ENCODE results near the gene UBE2E3. TPM values are rescaled to one million over a fixed set of nuclear protein-coding genes. Genes with fewer than 3 reads are reported as not detected.

The UBE2E3 gene
- total and polyA plus RNA-seq, 2 of the 13 experiments (the other 11 are each of a cell fraction or from before 2014, with no cell fraction given), result 45.7 to 92.6 TPM

DNA sequence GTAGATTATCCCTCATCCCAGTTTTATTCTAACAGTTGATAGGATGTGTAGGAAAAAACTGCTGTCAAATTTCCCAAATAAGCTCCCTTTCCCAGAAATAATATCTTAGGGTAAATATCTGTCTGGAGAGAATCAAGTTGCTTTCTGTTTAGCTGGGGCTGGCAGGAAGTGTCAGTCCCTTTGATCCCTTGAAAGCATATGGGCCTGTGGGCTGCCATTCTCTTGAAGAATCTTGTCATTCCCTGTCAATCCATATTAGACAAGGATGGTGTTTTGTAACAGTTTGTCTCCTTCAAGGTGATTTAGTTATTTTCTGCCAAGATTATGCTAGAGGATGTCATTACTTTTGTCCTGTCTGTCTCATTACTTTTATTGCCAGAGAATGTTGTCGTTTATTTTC lies 37.1 kb upstream of the UBE2E3 start:
- CTCF ChIA-PET (ENCODE audit: low intra/inter-chr PET ratio, low total read pairs), result no interaction called here
- H3K9me3 ChIP-seq (ENCODE audit: low read length), result no peaks in the 10 kb centered on the region
- ATAC-seq (no peak), DNase-seq (ENCODE audit: low spot score) (no peak), FAIRE-seq (no peak)
- H3K27me3 ChIP-seq (ENCODE audit: control insufficient read depth in 1 of 2, insufficient read depth in 2 of 2, low read length in 2 of 2), result no peaks in the 10 kb centered on the region
- no TSS peak for BruUV-seq (replicated peaks)
- H3K9ac ChIP-seq (ENCODE audit: insufficient read depth, low read depth, low read length), result no peak overlapping the region
- intact Hi-C loops (cut with micrococcal nuclease; ENCODE audit: unreplicated experiment) (no loop called here), in situ Hi-C loops (cut with HindIII; ENCODE audit: extremely low pct_ligation_motif_present, low pct_unique_long_range_greater_than_20kb) (no loop called here)
- no peaks in the 10 kb centered on the region for H3K4me1 ChIP-seq (ENCODE audit: insufficient read depth, low read length)
- WGBS (ENCODE audit: low lambda C conversion rate), result 0% methylated on average over 1 of the region's 1 CpG
- H4K20me1 ChIP-seq (ENCODE audit: insufficient read depth, low read length), result no peaks in the 10 kb centered on the region
- TF ChIP-seq ZNF33B (CRISPR knock-in tag; IDR thresholded peaks at IDR 0.05) (no peak), NFE2L1 (CRISPR knock-in tag; IDR thresholded peaks at IDR 0.05; ENCODE audit: borderline replicate concordance) (no peak), ISL2 (CRISPR knock-in tag; IDR thresholded peaks at IDR 0.05) (no peak), PHF8 (CRISPR knock-in tag; IDR thresholded peaks at IDR 0.05) (no peak)
- TF ChIP-seq, protein P1, sequence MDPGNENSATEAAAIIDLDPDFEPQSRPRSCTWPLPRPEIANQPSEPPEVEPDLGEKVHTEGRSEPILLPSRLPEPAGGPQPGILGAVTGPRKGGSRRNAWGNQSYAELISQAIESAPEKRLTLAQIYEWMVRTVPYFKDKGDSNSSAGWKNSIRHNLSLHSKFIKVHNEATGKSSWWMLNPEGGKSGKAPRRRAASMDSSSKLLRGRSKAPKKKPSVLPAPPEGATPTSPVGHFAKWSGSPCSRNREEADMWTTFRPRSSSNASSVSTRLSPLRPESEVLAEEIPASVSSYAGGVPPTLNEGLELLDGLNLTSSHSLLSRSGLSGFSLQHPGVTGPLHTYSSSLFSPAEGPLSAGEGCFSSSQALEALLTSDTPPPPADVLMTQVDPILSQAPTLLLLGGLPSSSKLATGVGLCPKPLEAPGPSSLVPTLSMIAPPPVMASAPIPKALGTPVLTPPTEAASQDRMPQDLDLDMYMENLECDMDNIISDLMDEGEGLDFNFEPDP (CRISPR knock-in tag; conservative IDR thresholded peaks at IDR 0.05), result no peak
- TF ChIP-seq, protein P2, sequence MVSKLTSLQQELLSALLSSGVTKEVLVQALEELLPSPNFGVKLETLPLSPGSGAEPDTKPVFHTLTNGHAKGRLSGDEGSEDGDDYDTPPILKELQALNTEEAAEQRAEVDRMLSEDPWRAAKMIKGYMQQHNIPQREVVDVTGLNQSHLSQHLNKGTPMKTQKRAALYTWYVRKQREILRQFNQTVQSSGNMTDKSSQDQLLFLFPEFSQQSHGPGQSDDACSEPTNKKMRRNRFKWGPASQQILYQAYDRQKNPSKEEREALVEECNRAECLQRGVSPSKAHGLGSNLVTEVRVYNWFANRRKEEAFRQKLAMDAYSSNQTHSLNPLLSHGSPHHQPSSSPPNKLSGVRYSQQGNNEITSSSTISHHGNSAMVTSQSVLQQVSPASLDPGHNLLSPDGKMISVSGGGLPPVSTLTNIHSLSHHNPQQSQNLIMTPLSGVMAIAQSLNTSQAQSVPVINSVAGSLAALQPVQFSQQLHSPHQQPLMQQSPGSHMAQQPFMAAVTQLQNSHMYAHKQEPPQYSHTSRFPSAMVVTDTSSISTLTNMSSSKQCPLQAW (CRISPR knock-in tag; IDR thresholded peaks at IDR 0.05), result no peak
- no peak overlapping the region for H2AFZ ChIP-seq (ENCODE audit: low read length)
- H3K4me2 ChIP-seq (ENCODE audit: low read depth, low read length), result no peak overlapping the region
- H3K27ac ChIP-seq (ENCODE audit: extremely low read length, insufficient read depth, low read length), result no peak overlapping the region
- POLR2A ChIA-PET, result no interaction called here
- no peaks in the 10 kb centered on the region for H3K36me3 ChIP-seq (replicated peaks in 1 of 2; ENCODE audit: control insufficient read depth in 1 of 2, insufficient read depth in 2 of 2, low read length in 2 of 2)
- H3K79me2 ChIP-seq (ENCODE audit: insufficient read depth, low read length), result no peaks in the 10 kb centered on the region
- H3K4me3 ChIP-seq (replicated peaks in 1 of 3; ENCODE audit: insufficient read depth in 1 of 3, low read depth in 2 of 3, low read length in 3 of 3), result no peak overlapping the region

DNA sequence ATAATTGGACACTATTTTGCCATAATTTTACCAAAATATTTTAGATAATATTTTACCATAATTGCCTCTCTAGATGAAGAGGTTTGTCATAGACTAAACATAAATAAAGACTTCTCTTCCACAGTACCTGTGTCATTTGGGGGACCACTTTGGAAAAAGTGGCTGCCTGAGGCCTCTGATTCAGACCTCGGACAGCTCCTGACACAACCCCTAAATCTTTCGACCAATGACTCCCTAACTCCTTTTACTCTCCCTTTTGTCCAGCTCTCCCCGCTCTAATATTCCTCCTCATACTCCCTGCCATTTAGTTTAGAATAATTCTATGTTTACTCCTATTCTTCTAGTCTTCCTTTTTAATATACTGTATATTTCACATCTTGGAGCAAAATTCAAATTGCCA lies 36.0 kb upstream of the UBE2E3 start:
- H4K20me1 ChIP-seq (ENCODE audit: insufficient read depth, low read length), result no peaks in the 10 kb centered on the region
- H3K79me2 ChIP-seq (ENCODE audit: insufficient read depth, low read length), result no peaks in the 10 kb centered on the region
- FAIRE-seq (no peak), ATAC-seq (no peak), DNase-seq (ENCODE audit: low spot score) (no peak)
- no peak overlapping the region for H3K4me2 ChIP-seq (ENCODE audit: low read depth, low read length)
- no peaks in the 10 kb centered on the region for H3K9me3 ChIP-seq (ENCODE audit: low read length)
- no peak overlapping the region for H2AFZ ChIP-seq (ENCODE audit: low read length)
- no peak for TF ChIP-seq NFIC (IDR thresholded peaks at IDR 0.05; ENCODE audit: low read length)
- TF ChIP-seq, protein P3, sequence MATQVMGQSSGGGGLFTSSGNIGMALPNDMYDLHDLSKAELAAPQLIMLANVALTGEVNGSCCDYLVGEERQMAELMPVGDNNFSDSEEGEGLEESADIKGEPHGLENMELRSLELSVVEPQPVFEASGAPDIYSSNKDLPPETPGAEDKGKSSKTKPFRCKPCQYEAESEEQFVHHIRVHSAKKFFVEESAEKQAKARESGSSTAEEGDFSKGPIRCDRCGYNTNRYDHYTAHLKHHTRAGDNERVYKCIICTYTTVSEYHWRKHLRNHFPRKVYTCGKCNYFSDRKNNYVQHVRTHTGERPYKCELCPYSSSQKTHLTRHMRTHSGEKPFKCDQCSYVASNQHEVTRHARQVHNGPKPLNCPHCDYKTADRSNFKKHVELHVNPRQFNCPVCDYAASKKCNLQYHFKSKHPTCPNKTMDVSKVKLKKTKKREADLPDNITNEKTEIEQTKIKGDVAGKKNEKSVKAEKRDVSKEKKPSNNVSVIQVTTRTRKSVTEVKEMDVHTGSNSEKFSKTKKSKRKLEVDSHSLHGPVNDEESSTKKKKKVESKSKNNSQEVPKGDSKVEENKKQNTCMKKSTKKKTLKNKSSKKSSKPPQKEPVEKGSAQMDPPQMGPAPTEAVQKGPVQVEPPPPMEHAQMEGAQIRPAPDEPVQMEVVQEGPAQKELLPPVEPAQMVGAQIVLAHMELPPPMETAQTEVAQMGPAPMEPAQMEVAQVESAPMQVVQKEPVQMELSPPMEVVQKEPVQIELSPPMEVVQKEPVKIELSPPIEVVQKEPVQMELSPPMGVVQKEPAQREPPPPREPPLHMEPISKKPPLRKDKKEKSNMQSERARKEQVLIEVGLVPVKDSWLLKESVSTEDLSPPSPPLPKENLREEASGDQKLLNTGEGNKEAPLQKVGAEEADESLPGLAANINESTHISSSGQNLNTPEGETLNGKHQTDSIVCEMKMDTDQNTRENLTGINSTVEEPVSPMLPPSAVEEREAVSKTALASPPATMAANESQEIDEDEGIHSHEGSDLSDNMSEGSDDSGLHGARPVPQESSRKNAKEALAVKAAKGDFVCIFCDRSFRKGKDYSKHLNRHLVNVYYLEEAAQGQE (IDR thresholded peaks at IDR 0.05; ENCODE audit: borderline replicate concordance in 1 of 2, low read depth in 1 of 2, low read length in 2 of 2), result peak in 1 of 2 experiments; percentile 85; a peak in 3 of 4 replicates
- no peak overlapping the region for H3K27ac ChIP-seq (ENCODE audit: extremely low read length, insufficient read depth, low read length)
- 5% methylated on average over 3 of the region's 3 CpGs for WGBS (ENCODE audit: low lambda C conversion rate)
- H3K36me3 ChIP-seq (replicated peaks in 1 of 2; ENCODE audit: control insufficient read depth in 1 of 2, insufficient read depth in 2 of 2, low read length in 2 of 2), result no peaks in the 10 kb centered on the region
- in situ Hi-C loops (cut with HindIII; ENCODE audit: extremely low pct_ligation_motif_present, low pct_unique_long_range_greater_than_20kb) (no loop called here), intact Hi-C loops (cut with micrococcal nuclease; ENCODE audit: unreplicated experiment) (no loop called here)
- H3K27me3 ChIP-seq (ENCODE audit: control insufficient read depth in 1 of 2, insufficient read depth in 2 of 2, low read length in 2 of 2), result no peaks in the 10 kb centered on the region
- BruUV-seq (replicated peaks), result no TSS peak
- ChIA-PET POLR2A (no interaction called here), CTCF (ENCODE audit: low intra/inter-chr PET ratio, low total read pairs) (no interaction called here)
- no peak overlapping the region for H3K9ac ChIP-seq (ENCODE audit: insufficient read depth, low read depth, low read length)
- no peak overlapping the region for H3K4me3 ChIP-seq (replicated peaks in 1 of 3; ENCODE audit: insufficient read depth in 1 of 3, low read depth in 2 of 3, low read length in 3 of 3)
- no peaks in the 10 kb centered on the region for H3K4me1 ChIP-seq (ENCODE audit: insufficient read depth, low read length)
